T-helper 2 cell (primary cell): ENCODE results near the gene TARP.
"Not testable (repeated sequence)": the region's sequence is repeated elsewhere in the genome, so short reads cannot be mapped to it uniquely, and the experiment has no call there.

ENCODE experiments used
- DNase-seq, 5 experiments: peaks; one replicate each; pipeline versions ENCODE4 v3.0.0 to v3.0.0-alpha.2; 2012 to 2022

Gene TARP

GRCh38 chr7:38259157-38259556 is 14.3 kb downstream of the TARP start:
- DNase-seq: not testable (repeated sequence)

GRCh38 chr7:38257350-38257677 is 16.1 kb downstream of the TARP start:
- no peak for DNase-seq

GRCh38 chr7:38249849-38250248 is 23.6 kb downstream of the TARP start:
- DNase-seq: not testable (repeated sequence)

GRCh38 chr7:38248069-38248567 is 25.3 kb downstream of the TARP start:
- no peak for DNase-seq

- peak in 1 of 5 experiments; percentile 61 for DNase-seq
These were observed 27.9 kb downstream of the TARP start for GRCh38 chr7:38245409-38245977.

GRCh38 chr7:38244516-38244915 is 28.9 kb downstream of the TARP start:
- DNase-seq: no peak

GRCh38 chr7:38243345-38243744 is 30.1 kb downstream of the TARP start:
- not testable (repeated sequence) for DNase-seq

- peak in 1 of 5 experiments; percentile 73 for DNase-seq
These were observed 30.6 kb downstream of the TARP start for GRCh38 chr7:38242814-38243213.

GRCh38 chr7:38241071-38241470 is 32.4 kb downstream of the TARP start:
- no peak for DNase-seq

GRCh38 chr7:38239129-38239528 is 34.3 kb downstream of the TARP start:
- not testable (repeated sequence) for DNase-seq

GRCh38 chr7:38235606-38236005 is 37.8 kb downstream of the TARP start:
- DNase-seq: no peak

GRCh38 chr7:38234759-38235158 is 38.7 kb downstream of the TARP start:
- DNase-seq: not testable (repeated sequence)

GRCh38 chr7:38232502-38233366 is 40.7 kb downstream of the TARP start:
- DNase-seq: peak in 4 of 5 experiments; percentile 18 to 97 (median 69)

GRCh38 chr7:38229884-38230642 is 43.4 kb downstream of the TARP start:
- no peak for DNase-seq

- DNase-seq: no peak
These were observed 44.0 kb downstream of the TARP start for GRCh38 chr7:38229386-38229785.

- DNase-seq: no peak
These were observed 49.0 kb downstream of the TARP start for GRCh38 chr7:38224392-38224791.

GRCh38 chr7:38223306-38223705 is 50.1 kb downstream of the TARP start:
- no peak for DNase-seq

GRCh38 chr7:38222481-38223096 is 50.8 kb downstream of the TARP start:
- DNase-seq: peak in 2 of 5 experiments; percentile 52 to 71

- peak in 2 of 5 experiments; percentile 52 to 83 for DNase-seq
These were observed 53.0 kb downstream of the TARP start for GRCh38 chr7:38220452-38220851.

GRCh38 chr7:38217672-38218071 is 55.8 kb downstream of the TARP start:
- no peak for DNase-seq

- peak; percentile 22 to 84 (median 59) for DNase-seq
These were observed 57.4 kb downstream of the TARP start for GRCh38 chr7:38215735-38216670.

- DNase-seq: no peak
These were observed 58.3 kb downstream of the TARP start for GRCh38 chr7:38215115-38215514.
